ENCODE measurements around the gene NSF. TPM values are rescaled to one million over a fixed set of nuclear protein-coding genes. Genes with fewer than 3 reads are reported as not detected.

The NSF gene
- total and polyA plus RNA-seq, 7 donors = 15.0 to 41.8 (median 30.0) TPM

DNA sequence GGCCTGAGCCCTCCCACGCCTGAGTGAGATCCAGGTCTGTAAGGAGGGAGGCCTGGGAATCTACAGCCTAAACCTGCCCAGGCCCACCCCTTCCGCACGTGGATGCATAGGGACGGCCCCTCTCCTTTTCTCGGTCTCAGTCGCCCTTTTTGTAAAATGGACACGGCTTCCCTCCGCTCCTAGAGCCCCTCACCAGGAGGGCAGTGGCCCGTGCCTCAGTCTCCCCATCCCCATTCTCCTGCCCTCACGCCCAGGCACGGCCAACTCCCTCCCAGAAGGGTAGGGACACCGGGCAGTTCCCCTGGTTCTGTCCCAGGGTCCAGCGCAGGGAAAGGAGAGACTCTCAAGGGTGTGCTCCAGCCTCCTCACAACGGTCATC is 180.0 kb downstream of the NSF start:
- WGBS, 2 donors = 64 to 73% methylated on average over 14 of the region's 14 CpGs
- Histone ChIP-seq H3K36me3 (no peaks in the 10 kb centered on the region), H3K27me3 (no peaks in the 10 kb centered on the region), H3K27ac (peak overlapping the region in 1 of 4 donors; percentile 73), H3K9me3 (no peaks in the 10 kb centered on the region), H3K4me1 (peaks cover 0 to 28% (median 22%) of the 10 kb centered on the region in 4 donors), H3K4me3 (peak overlapping the region in 2 of 4 donors; percentile 52 to 66)
- intact Hi-C loops (cut with DNase I) = no loop called here
- no peak for DNase-seq
- TF ChIP-seq EP300 (IDR thresholded peaks at IDR 0.05) (no peak), POLR2A (IDR thresholded peaks at IDR 0.05) (no peak)
- TF ChIP-seq, protein P1, sequence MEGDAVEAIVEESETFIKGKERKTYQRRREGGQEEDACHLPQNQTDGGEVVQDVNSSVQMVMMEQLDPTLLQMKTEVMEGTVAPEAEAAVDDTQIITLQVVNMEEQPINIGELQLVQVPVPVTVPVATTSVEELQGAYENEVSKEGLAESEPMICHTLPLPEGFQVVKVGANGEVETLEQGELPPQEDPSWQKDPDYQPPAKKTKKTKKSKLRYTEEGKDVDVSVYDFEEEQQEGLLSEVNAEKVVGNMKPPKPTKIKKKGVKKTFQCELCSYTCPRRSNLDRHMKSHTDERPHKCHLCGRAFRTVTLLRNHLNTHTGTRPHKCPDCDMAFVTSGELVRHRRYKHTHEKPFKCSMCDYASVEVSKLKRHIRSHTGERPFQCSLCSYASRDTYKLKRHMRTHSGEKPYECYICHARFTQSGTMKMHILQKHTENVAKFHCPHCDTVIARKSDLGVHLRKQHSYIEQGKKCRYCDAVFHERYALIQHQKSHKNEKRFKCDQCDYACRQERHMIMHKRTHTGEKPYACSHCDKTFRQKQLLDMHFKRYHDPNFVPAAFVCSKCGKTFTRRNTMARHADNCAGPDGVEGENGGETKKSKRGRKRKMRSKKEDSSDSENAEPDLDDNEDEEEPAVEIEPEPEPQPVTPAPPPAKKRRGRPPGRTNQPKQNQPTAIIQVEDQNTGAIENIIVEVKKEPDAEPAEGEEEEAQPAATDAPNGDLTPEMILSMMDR (IDR thresholded peaks at IDR 0.05) = no peak

DNA sequence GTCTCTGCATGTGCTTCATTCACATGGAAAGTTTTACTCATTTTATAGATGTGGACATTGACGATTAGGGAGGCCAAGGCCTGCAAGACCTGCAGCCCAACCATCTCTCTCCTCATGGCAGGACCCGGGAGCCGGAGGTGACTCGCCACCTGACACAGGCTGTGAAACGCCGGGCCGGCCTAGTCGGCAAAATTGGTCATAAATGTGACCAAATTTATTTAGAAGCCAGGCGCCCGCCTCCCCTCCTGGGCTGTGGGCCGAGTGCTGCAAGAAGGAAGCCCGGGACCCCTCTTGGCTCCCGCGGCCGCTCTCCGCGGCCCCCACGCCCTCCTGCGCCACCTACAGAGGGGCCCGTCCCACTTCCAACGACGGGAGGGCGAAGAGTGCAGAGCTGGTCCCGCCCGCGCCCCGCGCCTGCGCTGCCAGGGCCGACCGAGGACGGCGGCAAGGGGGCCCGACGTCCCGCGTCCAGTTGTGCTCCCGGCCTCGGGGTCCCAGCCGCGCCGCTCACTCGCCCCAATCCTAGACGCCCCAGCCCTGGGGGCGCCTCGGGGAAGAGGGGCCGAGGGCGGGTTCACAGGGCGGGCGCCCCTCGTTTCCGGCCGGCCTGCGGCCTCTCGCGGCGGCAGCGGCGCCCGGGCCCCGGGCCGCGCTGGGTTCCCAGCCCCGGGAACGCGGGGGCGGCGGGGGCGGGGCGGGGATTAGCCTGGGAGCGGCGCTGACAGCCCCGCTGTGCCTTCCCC is 180.5 kb downstream of the NSF start:
- peaks cover 0 to 28% (median 22%) of the 10 kb centered on the region in 4 donors for H3K4me1 ChIP-seq
- 2% methylated on average over 73 of the region's 73 CpGs for WGBS, 2 donors
- intact Hi-C loops (cut with DNase I) = no loop called here
- H3K36me3 ChIP-seq = no peaks in the 10 kb centered on the region
- no peaks in the 10 kb centered on the region for H3K9me3 ChIP-seq
- peak overlapping the region; percentile 26 to 66 (median 50) for H3K4me3 ChIP-seq
- no peak for TF ChIP-seq POLR2A (IDR thresholded peaks at IDR 0.05)
- no peak for TF ChIP-seq POLR2AphosphoS5 (IDR thresholded peaks at IDR 0.05)
- no peak for TF ChIP-seq EP300 (IDR thresholded peaks at IDR 0.05)
- TF ChIP-seq, protein P1 (IDR thresholded peaks at IDR 0.05) = no peak
- H3K27me3 ChIP-seq = no peaks in the 10 kb centered on the region
- peak overlapping the region; percentile 73 to 79 (median 76) for H3K27ac ChIP-seq
- DNase-seq = no peak

DNA sequence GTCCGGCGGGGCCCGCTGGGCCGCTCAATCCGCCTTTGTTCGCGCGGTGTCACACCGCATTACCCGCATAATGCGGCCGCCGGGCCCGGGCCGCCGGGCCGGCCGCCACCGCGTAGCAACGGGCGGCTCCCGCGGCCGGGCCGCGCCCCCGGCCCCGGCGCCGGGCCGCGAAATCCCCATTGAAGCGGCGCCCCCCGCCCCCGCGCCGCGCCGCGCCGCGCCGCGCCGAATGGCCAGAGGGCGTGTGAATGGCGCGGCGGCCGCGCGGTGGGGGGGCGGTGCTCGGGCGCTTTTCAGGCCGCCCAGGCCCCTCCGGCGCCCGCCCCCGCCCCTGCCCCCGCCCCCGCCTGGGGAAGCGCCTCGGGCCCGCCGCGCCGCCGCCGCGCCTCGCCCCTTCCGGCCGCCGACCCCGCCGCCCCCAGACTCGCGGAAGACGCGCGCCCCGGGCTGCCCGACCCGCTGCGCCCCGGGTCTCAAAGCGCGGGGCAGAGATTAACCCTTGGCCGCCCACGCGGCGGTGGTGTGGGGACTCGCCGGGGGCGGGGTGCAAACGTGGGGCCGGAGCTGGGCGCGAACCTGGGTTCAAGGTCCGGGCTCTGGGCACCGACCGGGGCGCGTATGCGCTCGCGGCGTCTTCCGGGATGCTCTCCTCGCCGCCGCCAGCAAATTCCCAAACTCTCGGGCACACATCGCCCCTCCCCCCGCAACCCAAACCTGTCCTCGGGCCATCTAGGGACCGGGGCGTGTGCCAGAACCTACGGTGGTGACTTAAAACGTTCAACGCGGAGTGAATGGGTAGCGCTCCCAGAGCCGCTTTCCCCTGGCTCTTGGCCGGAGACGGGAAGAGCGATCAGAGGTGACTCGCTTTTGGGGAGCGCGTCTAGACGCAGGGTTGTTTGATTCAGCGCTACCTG is 181.3 kb downstream of the NSF start:
- intact Hi-C loops (cut with DNase I) = no loop called here
- 1% methylated on average over 135 of the region's 135 CpGs for WGBS, 2 donors
- peak overlapping the region; percentile 73 to 79 (median 76) for H3K27ac ChIP-seq
- DNase-seq = no peak
- H3K9me3 ChIP-seq = no peaks in the 10 kb centered on the region
- H3K27me3 ChIP-seq = no peaks in the 10 kb centered on the region
- peak overlapping the region; percentile 49 to 69 (median 60) for H3K4me3 ChIP-seq
- TF ChIP-seq POLR2A (IDR thresholded peaks at IDR 0.05) = no peak
- no peak for TF ChIP-seq EP300 (IDR thresholded peaks at IDR 0.05)
- no peak for TF ChIP-seq POLR2AphosphoS5 (IDR thresholded peaks at IDR 0.05)
- TF ChIP-seq, protein P1 (IDR thresholded peaks at IDR 0.05) = no peak
- peaks cover 0 to 28% (median 22%) of the 10 kb centered on the region in 4 donors for H3K4me1 ChIP-seq
- no peaks in the 10 kb centered on the region for H3K36me3 ChIP-seq

DNA sequence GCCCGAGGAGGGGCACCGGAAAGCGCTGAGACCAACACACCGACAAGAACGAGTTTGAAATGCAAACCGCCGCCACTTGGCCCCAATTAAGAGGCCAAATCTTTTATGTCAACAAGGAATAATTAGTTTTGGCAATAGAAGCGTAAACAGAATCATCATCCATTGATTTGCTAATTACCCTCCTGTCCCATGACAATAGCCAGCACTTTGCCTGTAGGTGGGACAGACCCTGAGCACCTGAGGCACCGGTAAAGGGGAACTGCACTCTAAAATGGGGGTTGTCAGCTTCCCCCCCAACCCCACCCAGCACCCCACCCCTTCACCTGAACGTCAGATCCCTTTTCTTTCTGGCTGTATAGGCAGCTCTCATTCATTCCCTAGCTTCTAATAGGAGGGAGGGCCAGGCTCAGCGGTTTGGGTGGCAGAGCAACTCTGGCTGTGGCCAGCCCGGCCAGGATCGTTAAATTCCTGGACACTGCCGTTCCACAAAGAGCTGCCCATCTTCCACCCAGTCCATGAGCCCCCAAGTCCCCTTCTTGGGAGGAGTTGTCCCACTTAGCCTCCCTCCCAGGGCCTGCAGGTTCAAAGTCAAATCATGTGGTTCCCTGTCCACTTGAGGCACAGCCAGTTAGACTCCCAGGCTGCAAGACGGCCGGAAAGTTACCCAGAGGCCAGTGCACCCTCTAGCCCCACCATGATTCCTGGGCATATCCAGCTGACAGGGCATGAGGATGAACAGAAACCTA is 182.2 kb downstream of the NSF start:
- no peak for TF ChIP-seq POLR2AphosphoS5 (IDR thresholded peaks at IDR 0.05)
- no peak for TF ChIP-seq EP300 (IDR thresholded peaks at IDR 0.05)
- TF ChIP-seq, protein P1 (IDR thresholded peaks at IDR 0.05) = no peak
- no peak for TF ChIP-seq POLR2A (IDR thresholded peaks at IDR 0.05)
- 13 to 15% methylated on average over 16 of the region's 16 CpGs for WGBS, 2 donors
- DNase-seq = peak; percentile 42
- Histone ChIP-seq H3K4me1 (peaks cover 0 to 28% (median 22%) of the 10 kb centered on the region in 4 donors), H3K27ac (peak overlapping the region in 1 of 4 donors; percentile 52), H3K27me3 (no peaks in the 10 kb centered on the region), H3K36me3 (no peaks in the 10 kb centered on the region), H3K4me3 (peak overlapping the region in 3 of 4 donors; percentile 49 to 69 (median 66)), H3K9me3 (no peaks in the 10 kb centered on the region)
- intact Hi-C loops (cut with DNase I) = no loop called here
